Heart right ventricle (tissue), 16 donors: ENCODE data around the gene ARHGEF17. TPM values are rescaled to one million over a fixed set of nuclear protein-coding genes. Genes with fewer than 3 reads are reported as not detected.

Experiments used
- ATAC-seq, 8 donors: fragments of 200-7000 bp; cut with Tn5 transposase; one replicate each; pipeline ENCODE4 v1.9.1; 2020; ENCODE audit warnings: mild to moderate bottlenecking in 8 of 8, moderate library complexity in 8 of 8, moderate number of reproducible peaks in 1 of 8
- DNase-seq, 2 donors: peaks; one replicate each; pipeline ENCODE4 v3.0.0-alpha.2; 2020
- H3K27ac ChIP-seq, 10 donors: fragments of 200-600 bp; sonication (generic) in 2 of 10; one replicate each; pipeline versions ENCODE4 v1.5.0 to v1.8.0; 2020 to 2022; ENCODE audit warnings: mild to moderate bottlenecking in 3 of 10
- H3K27me3 ChIP-seq, 7 donors: fragments of 200-600 bp; one replicate each; pipeline ENCODE4 v1.8.0; 2021 to 2022; ENCODE audit warnings: mild to moderate bottlenecking in 2 of 7
- H3K36me3 ChIP-seq, 9 donors: fragments of 200-600 bp; sonication (generic) in 1 of 9; one replicate each; pipeline versions ENCODE4 v1.5.0 to v1.8.0; 2020 to 2022; ENCODE audit warnings: mild to moderate bottlenecking in 2 of 9
- H3K4me1 ChIP-seq, 9 donors: fragments of 200-600 bp; sonication (generic) in 1 of 9; one replicate each; pipeline versions ENCODE4 v1.5.0 to v1.8.0; 2020 to 2022; ENCODE audit warnings: mild to moderate bottlenecking in 4 of 9
- H3K4me3 ChIP-seq, 10 donors: fragments of 200-600 bp; sonication (generic) in 2 of 10; one replicate each; pipeline versions ENCODE4 v1.5.0 to v1.8.0; 2020 to 2022; ENCODE audit warnings: mild to moderate bottlenecking in 7 of 10, moderate library complexity in 2 of 10
- H3K9me3 ChIP-seq, 11 donors: fragments of 200-600 bp in 10 of 11; sonication (generic) in 2 of 11; one replicate each; pipeline versions ENCODE4 v1.5.0 to v1.8.0; 2013 to 2022; ENCODE audit warnings: mild to moderate bottlenecking in 2 of 11, control low read depth in 1 of 11, moderate library complexity in 1 of 11
- WGBS, 2 donors: extraction: QIAGEN DNeasy Blood & Tissue Kit; methylation state at CpG; one replicate each; pipeline ENCODE4 v1.1.7; 2013; ENCODE audit warnings: inconsistent platforms in 1 of 2; 5-methylcytosine and 5-hydroxymethylcytosine counted together
- intact Hi-C, 10 donors: fragments of 100-400 bp; cut with DNase I; formaldehyde crosslinking; loops; one replicate each; pipeline versions ENCODE4 v1.11.1 to v1.14.2; 2022
- polyA plus RNA-seq, 2 donors: library from polyadenylated mRNA; stranded (reverse); fragments of 200-250 nt; gene quantifications; one replicate each; pipeline ENCODE4 v1.2.3, GENCODE V29; 2013
- total RNA-seq, 10 donors: library from RNA; stranded (reverse); fragmentation: NEBNext Ultra II Directional in 3 of 10; extraction: Animal tissue kit (Norgen Biotek cat#: 25700) in 3 of 10; gene quantifications; one replicate each; pipeline versions ENCODE4 v1.2.1 to v1.2.4, GENCODE V29; 2021 to 2023
- TF ChIP-seq, protein P1 (sequence below), 9 donors: fragments of 200-600 bp; sonication (generic) in 2 of 9; IDR thresholded peaks; one replicate each; pipeline versions ENCODE4 v1.5.0 to v1.8.0; 2021 to 2022; ENCODE audit warnings: antibody characterized with exemption in 9 of 9, mild to moderate bottlenecking in 5 of 9, moderate library complexity in 1 of 9
- donor health status: Arrhythmogenic right ventricular cardiomyopathy.
- donor health status: ischemic (EF 13 %, LVEDD 7.1; RV severe dilation, severe dysfunction).
- donor health status: healthy with polysubstance abuse.
- donor health status: DM: no; HTN: yes; CAD: no.
- donor health status: DM: no; HTN: no; CAD: no.
- donor health status: ischemic (EF 25% LVEDD 6.9; RV normal size, moderate dysfunction).
- donor health status: ischemic (EF 25% LVEDD 5.7; RV mildly dilated, moderate dysfunction).
- donor health status: healthy.
- donor health status: DM: yes; HTN: yes; CAD: no.
- donor health status: Ischemic cardiomyopathy.
- donor health status: ischemic (EF 35%, LVEDD 5.7; RV mildly dilated, moderate dysfunction).
- donor health status: nonischemic (EF 11% LVEDD 7.7; RV severe dilation, severe dysfunction).
- donor health status: DM: yes; HTN: yes; CAD: no.
- donor health status: PGD.
- donor health status: ischemic (EF 29% LVEDD 5.4; RV normal size, mild dysfunction).
- donor health status: nonischemic (EF 23%, LVEDD 6.1; RV moderate dilation, normal function).

The ARHGEF17 gene
- total and polyA plus RNA-seq, 12 donors: 38.6 to 67.4 (median 51.2) TPM

DNA sequence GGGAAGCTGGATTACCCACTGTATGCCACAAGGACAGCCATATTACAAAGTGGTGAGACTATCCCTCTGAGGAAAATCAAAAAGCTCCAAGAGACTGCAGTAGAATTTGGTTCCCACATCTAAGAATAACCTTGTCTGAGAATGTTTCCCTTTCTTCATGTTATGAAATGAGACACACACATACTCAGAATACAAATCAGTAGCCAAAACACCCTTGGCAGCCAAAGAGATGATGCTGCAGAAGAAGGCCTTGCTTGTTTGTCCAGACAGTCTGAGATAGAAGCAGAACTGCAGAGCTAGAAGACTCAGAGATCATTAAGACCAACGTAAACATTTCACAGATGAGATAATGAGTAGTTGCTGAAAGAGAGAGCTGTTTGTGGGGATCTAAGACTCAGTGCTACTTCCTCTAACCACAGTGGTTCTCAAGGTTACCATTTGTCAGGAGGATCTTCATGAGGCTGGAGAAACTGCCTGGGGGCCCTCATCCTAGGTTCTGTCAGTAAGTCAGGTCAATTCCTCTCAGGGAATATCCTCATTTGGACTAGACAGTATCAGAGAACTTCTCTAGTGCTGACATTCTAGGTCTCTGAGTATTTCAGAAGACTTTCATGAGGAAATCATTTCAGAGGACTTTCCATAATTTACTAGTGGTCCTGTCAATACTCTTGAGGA lies 107.0 kb downstream of the ARHGEF17 start:
- H3K27ac ChIP-seq: peak overlapping the region in 8 of 10 donors; percentile 7 to 75 (median 46)
- H3K4me1 ChIP-seq: peaks cover 0 to 53% (median 26%) of the 10 kb centered on the region in 9 donors
- H3K36me3 ChIP-seq: peaks cover 0 to 64% (median 16%) of the 10 kb centered on the region in 9 donors
- H3K4me3 ChIP-seq: no peak overlapping the region
- ATAC-seq (peak; percentile 34 to 63 (median 48)), DNase-seq (no peak)
- H3K27me3 ChIP-seq: no peaks in the 10 kb centered on the region
- H3K9me3 ChIP-seq: no peaks in the 10 kb centered on the region
- TF ChIP-seq, protein P1, sequence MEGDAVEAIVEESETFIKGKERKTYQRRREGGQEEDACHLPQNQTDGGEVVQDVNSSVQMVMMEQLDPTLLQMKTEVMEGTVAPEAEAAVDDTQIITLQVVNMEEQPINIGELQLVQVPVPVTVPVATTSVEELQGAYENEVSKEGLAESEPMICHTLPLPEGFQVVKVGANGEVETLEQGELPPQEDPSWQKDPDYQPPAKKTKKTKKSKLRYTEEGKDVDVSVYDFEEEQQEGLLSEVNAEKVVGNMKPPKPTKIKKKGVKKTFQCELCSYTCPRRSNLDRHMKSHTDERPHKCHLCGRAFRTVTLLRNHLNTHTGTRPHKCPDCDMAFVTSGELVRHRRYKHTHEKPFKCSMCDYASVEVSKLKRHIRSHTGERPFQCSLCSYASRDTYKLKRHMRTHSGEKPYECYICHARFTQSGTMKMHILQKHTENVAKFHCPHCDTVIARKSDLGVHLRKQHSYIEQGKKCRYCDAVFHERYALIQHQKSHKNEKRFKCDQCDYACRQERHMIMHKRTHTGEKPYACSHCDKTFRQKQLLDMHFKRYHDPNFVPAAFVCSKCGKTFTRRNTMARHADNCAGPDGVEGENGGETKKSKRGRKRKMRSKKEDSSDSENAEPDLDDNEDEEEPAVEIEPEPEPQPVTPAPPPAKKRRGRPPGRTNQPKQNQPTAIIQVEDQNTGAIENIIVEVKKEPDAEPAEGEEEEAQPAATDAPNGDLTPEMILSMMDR (IDR thresholded peaks at IDR 0.05): no peak
- 57 to 63% methylated on average over 1 of the region's 1 CpG for WGBS, 2 donors
- intact Hi-C loops: loop anchor here in 1 of 10 donors (5.0 kb wide), 1 partner anchor 52 kb away; no protein-coding TSS in a partner anchor

DNA sequence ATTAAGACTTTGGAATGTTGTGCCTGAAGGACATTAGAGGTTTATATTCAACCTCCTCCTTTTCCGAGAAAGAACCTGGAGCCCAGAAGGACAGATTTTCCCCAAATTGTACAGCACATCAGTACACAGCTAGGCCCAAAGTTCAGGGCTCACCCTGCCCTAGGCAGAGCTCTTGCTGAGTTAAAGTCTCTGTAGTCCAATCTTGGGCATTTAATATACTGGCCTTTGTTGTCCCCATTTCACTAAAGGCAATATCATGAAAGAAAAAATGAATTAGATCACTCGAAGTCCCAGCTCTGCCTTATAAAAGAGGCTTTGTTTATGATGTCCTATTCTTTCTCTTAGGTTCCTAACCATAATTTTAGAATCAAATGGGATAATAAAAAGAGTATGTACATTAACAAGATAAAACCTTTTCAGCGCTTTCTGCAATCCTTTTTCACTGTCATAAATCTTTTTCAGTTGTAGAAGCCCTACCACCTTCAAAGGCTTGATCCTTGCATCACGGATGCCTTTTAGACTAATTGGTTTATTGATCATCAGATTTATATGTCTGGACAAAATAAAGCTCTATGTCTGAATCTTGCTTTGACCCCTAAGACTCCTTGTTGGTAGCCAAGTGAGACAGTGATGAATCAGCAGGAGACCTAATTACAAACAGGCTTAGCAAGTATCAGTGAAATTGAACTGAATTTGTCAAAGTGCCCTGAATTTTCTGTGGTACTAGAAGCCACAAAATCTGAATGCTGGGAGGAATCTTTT lies 108.0 kb downstream of the ARHGEF17 start:
- WGBS, 2 donors: 88 to 95% methylated on average over 4 of the region's 4 CpGs
- TF ChIP-seq, protein P1 (IDR thresholded peaks at IDR 0.05): no peak
- Histone ChIP-seq H3K9me3 (no peaks in the 10 kb centered on the region), H3K36me3 (peaks cover 0 to 61% (median 15%) of the 10 kb centered on the region in 9 donors), H3K27ac (peak overlapping the region in 6 of 10 donors; percentile 14 to 75 (median 47)), H3K4me1 (peaks cover 0 to 53% (median 27%) of the 10 kb centered on the region in 9 donors), H3K4me3 (no peak overlapping the region), H3K27me3 (no peaks in the 10 kb centered on the region)
- DNase-seq: no peak
- intact Hi-C loops: loop anchor here in 1 of 10 donors (5.0 kb wide), 1 partner anchor 51 kb away; no protein-coding TSS in a partner anchor
- no peak for ATAC-seq

DNA sequence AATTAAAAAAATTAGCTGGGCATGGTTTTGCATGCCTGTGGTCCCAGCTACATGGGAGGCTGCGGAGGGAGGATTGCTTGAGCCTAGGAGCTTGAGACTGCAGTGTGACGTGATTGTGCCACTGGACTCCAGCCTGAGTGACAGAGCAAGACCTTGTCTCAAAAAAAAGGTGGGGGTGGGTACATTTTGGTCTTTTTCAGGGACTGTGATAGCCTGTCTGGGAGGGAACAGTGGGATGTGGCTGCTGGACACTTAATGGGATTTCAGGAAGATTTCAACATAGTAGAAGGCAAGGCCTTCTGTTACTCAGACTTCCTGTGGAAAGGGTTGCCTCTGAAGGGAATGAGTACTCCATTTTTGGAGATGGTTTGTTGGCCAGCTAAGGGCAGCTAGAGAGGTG lies 108.7 kb downstream of the ARHGEF17 start:
- TF ChIP-seq, protein P1 (IDR thresholded peaks at IDR 0.05): no peak
- no peaks in the 10 kb centered on the region for H3K9me3 ChIP-seq
- no peaks in the 10 kb centered on the region for H3K27me3 ChIP-seq
- DNase-seq: no peak
- peaks cover 0 to 55% (median 15%) of the 10 kb centered on the region in 9 donors for H3K36me3 ChIP-seq
- intact Hi-C loops: loop anchor here in 1 of 10 donors (5.0 kb wide), 1 partner anchor 51 kb away; no protein-coding TSS in a partner anchor
- H3K4me3 ChIP-seq: no peak overlapping the region
- peak overlapping the region in 4 of 10 donors; percentile 2 to 75 (median 51) for H3K27ac ChIP-seq
- peaks cover 0 to 53% (median 34%) of the 10 kb centered on the region in 9 donors for H3K4me1 ChIP-seq
- ATAC-seq: peak in 1 of 8 donors; percentile 55
- WGBS, 2 donors: 97 to 99% methylated on average over 2 of the region's 2 CpGs

Other genes with a start within 250 kb of the ARHGEF17 start
- 10 to 100 TPM; 28.1 to 48.4 (median 39.0) TPM for gene FCHSD2, start 166.0 kb upstream of the ARHGEF17 start, total RNA-seq
- gene FCHSD2, start 166.0 kb upstream of the ARHGEF17 start, polyA plus RNA-seq: 10 to 100 TPM; 16.1 to 17.1 TPM
- 10 to 100 TPM in 8 of 10 donors, 1 to 10 TPM in 2; 9.5 to 37.5 (median 12.7) TPM for gene P2RY2, start 90.0 kb upstream of the ARHGEF17 start, total RNA-seq
- 1 to 10 TPM; 7.1 to 8.2 TPM for gene P2RY2, start 90.0 kb upstream of the ARHGEF17 start, polyA plus RNA-seq
- 10 to 100 TPM in 1 of 10 donors, 1 to 10 TPM in 7, under 1 TPM in 2; 0.83 to 13.0 (median 1.8) TPM for gene P2RY6, start 35.9 kb upstream of the ARHGEF17 start, total RNA-seq
- 1 to 10 TPM; 1.2 to 2.4 TPM for gene P2RY6, start 35.9 kb upstream of the ARHGEF17 start, polyA plus RNA-seq
- 1 to 10 TPM; 1.0 to 9.2 (median 2.7) TPM for gene RELT, start 68.1 kb downstream of the ARHGEF17 start, total RNA-seq
- 1 to 10 TPM; 2.0 to 5.6 TPM for gene RELT, start 68.1 kb downstream of the ARHGEF17 start, polyA plus RNA-seq